ENCODE measurements around the gene ADAMTSL5. TPM values are rescaled to one million over a fixed set of nuclear protein-coding genes. Genes with fewer than 3 reads are reported as not detected.
"Not testable (repeated sequence)": the region's sequence is repeated elsewhere in the genome, so short reads cannot be mapped to it uniquely, and the experiment has no call there.

The ADAMTSL5 gene
- total RNA-seq, 2 donors from 2014 or later: 4.1 to 4.8 TPM

GRCh38 chr19:1502433-1503088 is 10.3 kb downstream of the ADAMTSL5 start:
- H3K27ac ChIP-seq (ENCODE audit: low read depth, low read length): no peak overlapping the region
- no peak overlapping the region for H3K4me3 Mint-ChIP-seq
- peaks cover 24% of the 10 kb centered on the region for H3K9me3 Mint-ChIP-seq
- 84 to 89% methylated on average over 13 of the region's 14 CpGs for WGBS, 2 experiments (ENCODE audit: insufficient coverage in 1 of 2, insufficient read length in 1 of 2)
- no peak overlapping the region for H3K4me3 ChIP-seq (ENCODE audit: low read length)
- H3K4me1 ChIP-seq (ENCODE audit: control insufficient read depth, insufficient read depth, low read length): no peaks in the 10 kb centered on the region
- no peak for TF ChIP-seq CTCF (conservative IDR thresholded peaks at IDR 0.05)
- no peak overlapping the region for H3K9ac ChIP-seq (ENCODE audit: extremely low read depth, low read length, poor library complexity, severe bottlenecking)
- H3K9me3 ChIP-seq (ENCODE audit: control insufficient read depth, low read length): peaks cover 8% of the 10 kb centered on the region
- H3K27me3 ChIP-seq (ENCODE audit: control insufficient read depth, insufficient read depth, low read length, poor library complexity, severe bottlenecking): peaks cover 16% of the 10 kb centered on the region
- no peaks in the 10 kb centered on the region for H3K4me1 Mint-ChIP-seq
- H3K27me3 Mint-ChIP-seq (ENCODE audit: insufficient read depth): peaks cover 40% of the 10 kb centered on the region
- no peak for DNase-seq
- H3K27ac Mint-ChIP-seq: no peak overlapping the region
- peaks cover 5% of the 10 kb centered on the region for H3K36me3 Mint-ChIP-seq (ENCODE audit: low read depth)
- H3K36me3 ChIP-seq (ENCODE audit: control insufficient read depth, insufficient read depth, low read length): no peaks in the 10 kb centered on the region

DNA sequence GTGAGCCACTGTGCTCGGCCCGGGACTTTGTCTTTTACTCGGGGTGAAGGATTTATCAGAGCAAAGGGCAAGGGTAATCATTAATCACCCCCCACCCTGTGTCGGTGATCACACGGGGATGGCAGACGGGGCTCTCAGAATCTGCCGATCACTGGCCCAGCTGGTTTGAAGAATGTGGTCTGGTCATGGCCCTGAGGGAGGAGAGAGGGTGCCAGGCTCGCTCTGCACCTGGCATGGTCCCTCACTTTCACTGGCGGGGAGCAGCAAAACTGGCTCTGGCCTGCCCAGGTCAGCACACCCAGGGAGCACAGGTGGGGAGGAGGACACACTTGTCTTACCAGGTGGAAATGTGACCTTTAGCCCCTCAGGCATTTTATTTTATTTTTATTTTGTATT is 11.6 kb downstream of the ADAMTSL5 start:
- H3K27ac Mint-ChIP-seq: no peak overlapping the region
- H3K4me3 ChIP-seq (ENCODE audit: low read length): no peak overlapping the region
- H3K4me1 Mint-ChIP-seq: peaks cover 2% of the 10 kb centered on the region
- H3K9me3 ChIP-seq (ENCODE audit: control insufficient read depth, low read length): peaks cover 8% of the 10 kb centered on the region
- H3K4me1 ChIP-seq (ENCODE audit: control insufficient read depth, insufficient read depth, low read length): no peaks in the 10 kb centered on the region
- no peak overlapping the region for H3K4me3 Mint-ChIP-seq
- 89 to 92% methylated on average over 3 to 9 of the region's 9 CpGs for WGBS, 2 experiments (ENCODE audit: insufficient coverage in 1 of 2, insufficient read length in 1 of 2)
- no peaks in the 10 kb centered on the region for H3K36me3 ChIP-seq (ENCODE audit: control insufficient read depth, insufficient read depth, low read length)
- H3K27me3 Mint-ChIP-seq (ENCODE audit: insufficient read depth): peaks cover 40% of the 10 kb centered on the region
- TF ChIP-seq CTCF (conservative IDR thresholded peaks at IDR 0.05): no peak
- peaks cover 7% of the 10 kb centered on the region for H3K36me3 Mint-ChIP-seq (ENCODE audit: low read depth)
- DNase-seq: no peak
- H3K27me3 ChIP-seq (ENCODE audit: control insufficient read depth, insufficient read depth, low read length, poor library complexity, severe bottlenecking): peaks cover 16% of the 10 kb centered on the region
- peaks cover 24% of the 10 kb centered on the region for H3K9me3 Mint-ChIP-seq
- no peak overlapping the region for H3K9ac ChIP-seq (ENCODE audit: extremely low read depth, low read length, poor library complexity, severe bottlenecking)
- no peak overlapping the region for H3K27ac ChIP-seq (ENCODE audit: low read depth, low read length)

GRCh38 chr19:1499231-1499630 is 13.6 kb downstream of the ADAMTSL5 start:
- Mint-ChIP-seq H3K9me3 (peaks cover 19% of the 10 kb centered on the region), H3K27me3 (ENCODE audit: insufficient read depth) (peaks cover 30% of the 10 kb centered on the region)
- not testable (repeated sequence) for H3K27me3 ChIP-seq (ENCODE audit: control insufficient read depth, insufficient read depth, low read length, poor library complexity, severe bottlenecking); DNase-seq; H3K36me3 ChIP-seq (ENCODE audit: control insufficient read depth, insufficient read depth, low read length); H3K36me3 Mint-ChIP-seq (ENCODE audit: low read depth); H3K9ac ChIP-seq (ENCODE audit: extremely low read depth, low read length, poor library complexity, severe bottlenecking); H3K27ac ChIP-seq (ENCODE audit: low read depth, low read length); H3K4me1 Mint-ChIP-seq; H3K4me1 ChIP-seq (ENCODE audit: control insufficient read depth, insufficient read depth, low read length); H3K4me3 ChIP-seq (ENCODE audit: low read length); H3K4me3 Mint-ChIP-seq; H3K27ac Mint-ChIP-seq; H3K9me3 ChIP-seq (ENCODE audit: control insufficient read depth, low read length)
- WGBS, 2 experiments (ENCODE audit: insufficient coverage in 1 of 2, insufficient read length in 1 of 2): 96% methylated on average over 4 of the region's 34 CpGs; no CpG with 5 or more reads in 1 of the 2 experiments
